ENCODE measurements around the gene MIER1.

The MIER1 gene

DNA sequence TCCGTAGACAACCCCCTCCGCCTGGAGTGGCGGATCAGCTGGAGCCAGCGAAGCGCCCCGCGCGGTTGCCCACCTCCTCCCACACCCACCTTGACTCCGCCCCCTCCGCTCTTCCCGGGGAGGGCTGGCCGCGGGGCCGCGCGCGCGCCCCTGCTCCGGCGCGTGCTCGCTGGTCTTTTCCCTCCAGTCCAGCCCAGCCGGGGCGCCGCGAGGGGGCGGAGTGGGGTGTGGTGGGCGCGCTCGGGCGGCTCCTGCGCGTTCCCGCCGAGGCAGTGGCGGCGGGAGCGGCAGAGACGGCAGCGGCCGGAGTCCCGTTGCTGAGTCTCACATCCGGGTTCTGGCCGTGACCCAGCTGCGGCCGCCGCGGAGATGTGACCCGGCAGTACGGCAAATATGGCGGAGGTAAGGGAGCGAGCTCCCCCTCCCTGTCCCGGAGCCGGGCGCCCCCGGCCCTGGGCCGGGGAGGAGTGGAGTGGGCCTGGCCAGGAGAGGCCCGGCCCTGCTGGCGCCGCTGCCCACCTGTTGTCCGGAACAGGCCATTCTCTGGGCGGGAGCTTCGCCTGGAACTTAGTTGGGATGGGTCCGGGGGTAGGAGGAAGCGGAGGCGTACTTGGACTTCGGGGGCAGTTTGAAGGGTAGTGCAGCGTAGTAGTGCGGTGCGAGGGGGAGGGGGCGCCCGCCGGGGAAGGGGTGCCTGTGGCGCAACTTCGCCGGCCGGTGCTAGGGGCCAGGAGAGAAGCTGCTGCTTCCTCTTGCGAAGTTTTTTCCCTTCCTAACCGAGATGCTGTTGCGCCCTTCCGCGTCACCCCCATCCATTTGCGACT lies 5.4 kb downstream of the MIER1 start (continued):
- TF ChIP-seq, protein P1, sequence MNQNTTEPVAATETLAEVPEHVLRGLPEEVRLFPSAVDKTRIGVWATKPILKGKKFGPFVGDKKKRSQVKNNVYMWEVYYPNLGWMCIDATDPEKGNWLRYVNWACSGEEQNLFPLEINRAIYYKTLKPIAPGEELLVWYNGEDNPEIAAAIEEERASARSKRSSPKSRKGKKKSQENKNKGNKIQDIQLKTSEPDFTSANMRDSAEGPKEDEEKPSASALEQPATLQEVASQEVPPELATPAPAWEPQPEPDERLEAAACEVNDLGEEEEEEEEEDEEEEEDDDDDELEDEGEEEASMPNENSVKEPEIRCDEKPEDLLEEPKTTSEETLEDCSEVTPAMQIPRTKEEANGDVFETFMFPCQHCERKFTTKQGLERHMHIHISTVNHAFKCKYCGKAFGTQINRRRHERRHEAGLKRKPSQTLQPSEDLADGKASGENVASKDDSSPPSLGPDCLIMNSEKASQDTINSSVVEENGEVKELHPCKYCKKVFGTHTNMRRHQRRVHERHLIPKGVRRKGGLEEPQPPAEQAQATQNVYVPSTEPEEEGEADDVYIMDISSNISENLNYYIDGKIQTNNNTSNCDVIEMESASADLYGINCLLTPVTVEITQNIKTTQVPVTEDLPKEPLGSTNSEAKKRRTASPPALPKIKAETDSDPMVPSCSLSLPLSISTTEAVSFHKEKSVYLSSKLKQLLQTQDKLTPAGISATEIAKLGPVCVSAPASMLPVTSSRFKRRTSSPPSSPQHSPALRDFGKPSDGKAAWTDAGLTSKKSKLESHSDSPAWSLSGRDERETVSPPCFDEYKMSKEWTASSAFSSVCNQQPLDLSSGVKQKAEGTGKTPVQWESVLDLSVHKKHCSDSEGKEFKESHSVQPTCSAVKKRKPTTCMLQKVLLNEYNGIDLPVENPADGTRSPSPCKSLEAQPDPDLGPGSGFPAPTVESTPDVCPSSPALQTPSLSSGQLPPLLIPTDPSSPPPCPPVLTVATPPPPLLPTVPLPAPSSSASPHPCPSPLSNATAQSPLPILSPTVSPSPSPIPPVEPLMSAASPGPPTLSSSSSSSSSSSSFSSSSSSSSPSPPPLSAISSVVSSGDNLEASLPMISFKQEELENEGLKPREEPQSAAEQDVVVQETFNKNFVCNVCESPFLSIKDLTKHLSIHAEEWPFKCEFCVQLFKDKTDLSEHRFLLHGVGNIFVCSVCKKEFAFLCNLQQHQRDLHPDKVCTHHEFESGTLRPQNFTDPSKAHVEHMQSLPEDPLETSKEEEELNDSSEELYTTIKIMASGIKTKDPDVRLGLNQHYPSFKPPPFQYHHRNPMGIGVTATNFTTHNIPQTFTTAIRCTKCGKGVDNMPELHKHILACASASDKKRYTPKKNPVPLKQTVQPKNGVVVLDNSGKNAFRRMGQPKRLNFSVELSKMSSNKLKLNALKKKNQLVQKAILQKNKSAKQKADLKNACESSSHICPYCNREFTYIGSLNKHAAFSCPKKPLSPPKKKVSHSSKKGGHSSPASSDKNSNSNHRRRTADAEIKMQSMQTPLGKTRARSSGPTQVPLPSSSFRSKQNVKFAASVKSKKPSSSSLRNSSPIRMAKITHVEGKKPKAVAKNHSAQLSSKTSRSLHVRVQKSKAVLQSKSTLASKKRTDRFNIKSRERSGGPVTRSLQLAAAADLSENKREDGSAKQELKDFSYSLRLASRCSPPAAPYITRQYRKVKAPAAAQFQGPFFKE (tag by site-specific recombination; IDR thresholded peaks at IDR 0.05; ENCODE audit: borderline replicate concordance), result no peak
- peak; percentile 87 for TF ChIP-seq KLF10 (tag by site-specific recombination; IDR thresholded peaks at IDR 0.05)
- TF ChIP-seq ZNF529 (tag by site-specific recombination; IDR thresholded peaks at IDR 0.05; ENCODE audit: insufficient replicate concordance), result no peak
- TF ChIP-seq ZFHX2 (tag by site-specific recombination; conservative IDR thresholded peaks at IDR 0.05), result peak; percentile 83
- TF ChIP-seq, protein P2, sequence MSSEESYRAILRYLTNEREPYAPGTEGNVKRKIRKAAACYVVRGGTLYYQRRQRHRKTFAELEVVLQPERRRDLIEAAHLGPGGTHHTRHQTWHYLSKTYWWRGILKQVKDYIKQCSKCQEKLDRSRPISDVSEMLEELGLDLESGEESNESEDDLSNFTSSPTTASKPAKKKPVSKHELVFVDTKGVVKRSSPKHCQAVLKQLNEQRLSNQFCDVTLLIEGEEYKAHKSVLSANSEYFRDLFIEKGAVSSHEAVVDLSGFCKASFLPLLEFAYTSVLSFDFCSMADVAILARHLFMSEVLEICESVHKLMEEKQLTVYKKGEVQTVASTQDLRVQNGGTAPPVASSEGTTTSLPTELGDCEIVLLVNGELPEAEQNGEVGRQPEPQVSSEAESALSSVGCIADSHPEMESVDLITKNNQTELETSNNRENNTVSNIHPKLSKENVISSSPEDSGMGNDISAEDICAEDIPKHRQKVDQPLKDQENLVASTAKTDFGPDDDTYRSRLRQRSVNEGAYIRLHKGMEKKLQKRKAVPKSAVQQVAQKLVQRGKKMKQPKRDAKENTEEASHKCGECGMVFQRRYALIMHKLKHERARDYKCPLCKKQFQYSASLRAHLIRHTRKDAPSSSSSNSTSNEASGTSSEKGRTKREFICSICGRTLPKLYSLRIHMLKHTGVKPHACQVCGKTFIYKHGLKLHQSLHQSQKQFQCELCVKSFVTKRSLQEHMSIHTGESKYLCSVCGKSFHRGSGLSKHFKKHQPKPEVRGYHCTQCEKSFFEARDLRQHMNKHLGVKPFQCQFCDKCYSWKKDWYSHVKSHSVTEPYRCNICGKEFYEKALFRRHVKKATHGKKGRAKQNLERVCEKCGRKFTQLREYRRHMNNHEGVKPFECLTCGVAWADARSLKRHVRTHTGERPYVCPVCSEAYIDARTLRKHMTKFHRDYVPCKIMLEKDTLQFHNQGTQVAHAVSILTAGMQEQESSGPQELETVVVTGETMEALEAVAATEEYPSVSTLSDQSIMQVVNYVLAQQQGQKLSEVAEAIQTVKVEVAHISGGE (tag by site-specific recombination; conservative IDR thresholded peaks at IDR 0.05; ENCODE audit: low read depth), result peak; percentile 72
- TF ChIP-seq ZNF426 (tag by site-specific recombination; IDR thresholded peaks at IDR 0.05), result no peak
- TF ChIP-seq SCRT1 (tag by site-specific recombination; IDR thresholded peaks at IDR 0.05; ENCODE audit: borderline replicate concordance), result peak; percentile 96
- no peak for TF ChIP-seq ZBTB7A (tag by site-specific recombination; IDR thresholded peaks at IDR 0.05; ENCODE audit: low read depth)
- peak; percentile 73 for TF ChIP-seq SP3 (tag by site-specific recombination; IDR thresholded peaks at IDR 0.05)
- TF ChIP-seq, protein P3, sequence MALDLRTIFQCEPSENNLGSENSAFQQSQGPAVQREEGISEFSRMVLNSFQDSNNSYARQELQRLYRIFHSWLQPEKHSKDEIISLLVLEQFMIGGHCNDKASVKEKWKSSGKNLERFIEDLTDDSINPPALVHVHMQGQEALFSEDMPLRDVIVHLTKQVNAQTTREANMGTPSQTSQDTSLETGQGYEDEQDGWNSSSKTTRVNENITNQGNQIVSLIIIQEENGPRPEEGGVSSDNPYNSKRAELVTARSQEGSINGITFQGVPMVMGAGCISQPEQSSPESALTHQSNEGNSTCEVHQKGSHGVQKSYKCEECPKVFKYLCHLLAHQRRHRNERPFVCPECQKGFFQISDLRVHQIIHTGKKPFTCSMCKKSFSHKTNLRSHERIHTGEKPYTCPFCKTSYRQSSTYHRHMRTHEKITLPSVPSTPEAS (tag by site-specific recombination; IDR thresholded peaks at IDR 0.05), result no peak
- no peak for TF ChIP-seq ZNF423 (tag by site-specific recombination; IDR thresholded peaks at IDR 0.05)
- TF ChIP-seq GLIS1 (tag by site-specific recombination; IDR thresholded peaks at IDR 0.05), result 0 out of 2 replicates have a peak, but pooled peaks have one; percentile 17
- TF ChIP-seq ZNF335 (tag by site-specific recombination; conservative IDR thresholded peaks at IDR 0.05), result peak; percentile 76
- TF ChIP-seq ZNF174 (tag by site-specific recombination; IDR thresholded peaks at IDR 0.05), result no peak
- no peak for TF ChIP-seq GFI1B (tag by site-specific recombination; IDR thresholded peaks at IDR 0.05)
- TF ChIP-seq ZNF140 (tag by site-specific recombination; IDR thresholded peaks at IDR 0.05), result no peak
- TF ChIP-seq ZNF19 (tag by site-specific recombination; IDR thresholded peaks at IDR 0.05; ENCODE audit: low read depth), result no peak
- TF ChIP-seq ZBTB20 (tag by site-specific recombination; IDR thresholded peaks at IDR 0.05), result peak; percentile 58; the same call in 1 of the 2 replicates
- TF ChIP-seq OSR2 (tag by site-specific recombination; IDR thresholded peaks at IDR 0.05), result peak; percentile 16; the same call in 1 of the 2 replicates
- TF ChIP-seq ZNF350 (tag by site-specific recombination; IDR thresholded peaks at IDR 0.05), result no peak
- TF ChIP-seq ZNF214 (tag by site-specific recombination; IDR thresholded peaks at IDR 0.05; ENCODE audit: borderline replicate concordance), result no peak
- TF ChIP-seq ZNF341 (tag by site-specific recombination; IDR thresholded peaks at IDR 0.05; ENCODE audit: low read depth), result peak; percentile 97; the same call in 1 of the 2 replicates
- peak; percentile 61; the same call in 1 of the 2 replicates for TF ChIP-seq OVOL3 (tag by site-specific recombination; IDR thresholded peaks at IDR 0.05)
- TF ChIP-seq ZNF311 (tag by site-specific recombination; IDR thresholded peaks at IDR 0.05; ENCODE audit: borderline replicate concordance), result no peak
- peak; percentile 51; the same call in 1 of the 2 replicates for TF ChIP-seq YY2 (tag by site-specific recombination; IDR thresholded peaks at IDR 0.05)
- no peak for TF ChIP-seq ZNF624 (tag by site-specific recombination; IDR thresholded peaks at IDR 0.05)
- TF ChIP-seq SP7 (tag by site-specific recombination; IDR thresholded peaks at IDR 0.05), result peak; percentile 40; the same call in 1 of the 2 replicates
- TF ChIP-seq ZNF138 (tag by site-specific recombination; IDR thresholded peaks at IDR 0.05; ENCODE audit: borderline replicate concordance), result no peak

Data from HEK293 (cell line).